NCI-H748 treated with DMSO at 0.1 percent for 48 hours (cell line): ENCODE results near the gene KLF1.
"Not testable (repeated sequence)": the region's sequence is repeated elsewhere in the genome, so short reads cannot be mapped to it uniquely, and the experiment has no call there.

Source experiments
- DNase-seq: peaks from one replicate; lab custom pipeline; 2025; lab: John Stamatoyannopoulos, UW

KLF1 gene

DNA sequence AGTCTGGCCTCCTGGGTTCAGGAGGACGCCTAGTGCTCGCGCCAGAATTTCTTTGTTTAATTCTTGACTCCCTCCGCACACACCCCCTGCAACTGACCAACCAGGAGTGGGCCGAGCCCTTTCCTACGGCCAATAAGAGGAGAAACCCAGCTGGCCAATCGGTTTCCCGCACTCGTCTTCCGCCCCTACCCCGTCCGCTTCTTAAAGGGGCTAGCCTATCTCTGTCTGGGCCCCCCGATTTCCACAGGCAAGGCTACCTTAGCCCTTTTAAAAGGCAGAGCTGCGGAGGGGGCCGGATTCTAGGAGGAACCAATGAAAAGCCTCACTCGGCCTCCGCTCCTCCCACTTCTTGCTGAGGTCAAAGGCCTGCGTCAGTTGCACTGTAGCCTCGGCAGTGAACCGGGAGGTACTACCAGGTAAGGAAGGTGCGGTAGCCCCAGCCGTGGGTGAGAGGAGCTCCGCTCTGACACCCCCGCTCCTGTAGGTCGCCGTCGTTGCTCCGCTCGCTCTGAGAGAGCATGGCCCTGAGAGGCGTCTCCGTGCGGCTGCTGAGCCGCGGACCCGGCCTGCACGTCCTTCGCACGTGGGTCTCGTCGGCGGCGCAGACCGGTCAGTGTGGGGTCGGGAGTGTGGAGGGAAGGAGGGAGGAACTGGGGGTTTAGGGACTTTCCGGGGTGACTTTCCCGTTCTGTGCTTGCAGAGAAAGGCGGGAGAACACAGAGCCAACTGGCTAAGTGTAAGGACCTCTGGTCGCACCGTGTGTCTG lies 4.0 kb upstream of the KLF1 start, which contains the start of gene GCDH:
GCDH (plus strand) TSS at position 374 of the 766 bp plus-strand sequence; CDS start at position 519, 145 bp downstream.
- peak; percentile 89 for DNase-seq

DNA sequence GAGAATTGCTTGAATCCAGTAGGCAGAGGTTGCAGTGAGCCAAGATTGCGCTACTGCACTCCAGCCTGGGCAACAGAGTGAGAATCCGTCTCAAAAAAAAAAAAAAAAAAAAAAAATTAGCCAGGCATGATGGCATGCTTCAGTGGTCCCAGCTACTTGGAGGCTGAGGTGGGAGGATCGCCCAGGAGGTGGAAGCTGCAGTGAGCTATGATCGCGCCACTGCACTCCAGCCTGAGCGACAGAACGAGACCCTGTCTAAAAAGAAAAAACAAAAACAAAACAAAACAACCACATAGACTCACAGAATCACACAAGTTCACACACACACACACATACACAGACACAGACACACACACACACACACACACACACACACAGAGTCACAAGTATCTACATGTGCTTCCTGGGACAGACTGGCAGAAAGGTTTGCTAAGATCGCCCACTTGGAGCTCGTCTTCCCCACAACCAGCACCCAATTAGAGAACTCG lies 3.3 kb upstream of the KLF1 start:
- DNase-seq, result not testable (repeated sequence)

DNA sequence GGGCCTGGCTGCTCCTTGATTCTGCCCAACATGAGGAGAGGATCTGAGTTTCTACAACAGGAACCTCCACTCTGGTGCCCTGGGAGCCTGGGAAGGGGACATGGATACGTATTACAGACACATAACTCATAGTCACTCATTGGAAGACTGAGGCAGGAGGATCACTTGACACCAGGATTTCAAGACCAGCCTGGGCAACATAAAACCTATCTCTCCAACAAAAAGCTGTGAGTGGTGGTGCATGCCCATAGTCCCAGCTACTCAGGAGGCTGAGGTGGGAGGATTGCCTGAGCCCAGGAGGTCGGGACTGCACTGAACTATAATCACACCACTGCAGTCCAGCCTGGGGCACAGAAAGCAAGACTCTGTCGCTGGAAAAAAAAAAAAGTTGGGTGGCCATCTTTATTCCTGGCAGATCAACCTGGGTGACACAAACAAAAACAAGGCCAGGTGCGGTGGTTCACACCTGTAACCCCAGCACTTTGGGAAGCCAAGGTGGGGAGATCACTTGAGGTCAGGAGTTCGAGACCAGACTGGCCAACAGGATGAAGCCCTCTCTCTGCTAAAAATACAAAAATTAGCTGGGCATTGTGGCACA lies 1.1 kb upstream of the KLF1 start:
- DNase-seq, result no peak

GRCh38 chr19:12886651-12886968 lies 391 bp downstream of the KLF1 start:
- DNase-seq, result no peak

- DNase-seq, result no peak
Measured at GRCh38 chr19:12885749-12886650, 1.0 kb downstream of the KLF1 start.

DNA sequence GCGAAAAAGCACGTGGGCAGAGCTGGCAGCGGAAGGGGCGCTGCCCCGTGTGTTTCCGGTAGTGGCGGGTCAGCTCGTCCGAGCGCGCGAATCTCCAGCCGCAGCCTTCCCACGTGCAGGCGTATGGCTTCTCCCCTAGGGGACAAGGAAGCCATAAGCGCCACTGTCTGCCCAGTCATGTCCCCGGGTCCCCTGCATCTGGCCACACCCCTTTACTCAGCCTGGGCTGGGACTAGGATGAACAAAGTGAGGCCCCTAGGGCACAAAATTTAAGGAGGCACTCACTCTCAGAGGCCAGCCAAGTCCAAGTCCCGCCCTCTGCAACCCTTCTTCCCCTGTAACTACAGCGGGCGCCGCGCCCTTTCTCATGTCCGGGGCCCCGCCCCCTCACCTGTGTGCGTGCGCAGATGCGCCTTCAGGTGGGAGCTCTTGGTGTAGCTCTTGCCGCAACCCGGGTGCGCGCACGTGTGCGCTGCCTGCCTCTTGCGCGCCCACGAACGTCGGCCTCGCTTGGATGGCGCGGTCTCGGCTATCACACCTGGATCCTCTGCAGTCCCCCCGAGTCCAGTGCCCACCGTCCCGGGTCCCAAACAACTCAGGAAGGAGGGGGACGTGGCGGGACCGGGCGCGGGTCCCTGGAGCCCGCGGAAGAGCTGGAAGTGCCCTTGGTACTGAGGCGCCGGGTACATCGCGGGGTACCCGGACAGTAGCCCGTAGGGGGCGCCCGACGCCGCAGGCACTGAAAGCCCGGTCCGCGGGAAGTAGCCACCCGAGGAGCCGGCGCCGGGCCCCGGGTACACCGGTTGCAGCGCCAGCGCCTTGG lies 1.9 kb downstream of the KLF1 start:
- peak; percentile 66 for DNase-seq

DNA sequence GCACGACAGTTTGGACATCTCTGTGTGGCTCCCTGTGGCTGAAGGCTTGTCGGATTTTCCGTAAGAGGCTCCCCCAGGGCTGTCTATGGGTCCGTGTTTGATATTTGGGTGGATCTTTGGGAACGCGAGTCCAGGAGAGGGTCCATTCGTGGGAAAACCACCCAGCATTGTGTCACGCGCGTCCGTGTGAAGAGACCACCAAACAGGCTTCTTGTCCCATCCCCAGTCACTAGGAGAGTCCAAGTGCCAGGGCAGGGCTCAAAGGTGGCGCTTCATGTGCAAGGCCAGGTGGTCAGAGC lies 2.4 kb downstream of the KLF1 start:
- DNase-seq, result no peak

DNA sequence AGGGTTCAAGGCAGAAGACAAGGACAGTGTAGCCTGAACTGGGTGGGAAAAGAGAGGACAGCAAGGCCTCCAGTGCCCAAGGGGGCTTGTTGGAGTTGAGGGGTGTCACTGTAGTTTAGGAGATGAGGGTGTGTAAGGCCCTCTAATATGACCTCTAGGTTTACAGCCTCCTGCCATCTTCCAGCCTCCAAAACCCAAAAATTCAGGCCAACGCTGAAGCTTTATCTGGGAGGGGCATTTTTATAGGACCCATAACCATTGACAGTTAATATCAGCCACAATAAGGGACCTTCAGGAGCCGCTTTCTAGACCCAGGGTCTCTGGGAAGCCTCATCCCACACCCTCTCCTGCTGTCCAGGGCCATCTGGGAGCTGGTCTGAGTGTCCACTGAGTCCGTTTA lies 2.8 kb downstream of the KLF1 start:
- no peak for DNase-seq

GRCh38 chr19:12882589-12882988 lies 4.4 kb downstream of the KLF1 start:
- DNase-seq, result no peak

GRCh38 chr19:12881172-12881808 lies 5.7 kb downstream of the KLF1 start, which contains the start of gene DNASE2:
Gene DNASE2, minus strand, starts transcription at chr19:12881449. Its CDS starts 74 bp downstream, at chr19:12881375.
- DNase-seq, result peak; percentile 85

DNA sequence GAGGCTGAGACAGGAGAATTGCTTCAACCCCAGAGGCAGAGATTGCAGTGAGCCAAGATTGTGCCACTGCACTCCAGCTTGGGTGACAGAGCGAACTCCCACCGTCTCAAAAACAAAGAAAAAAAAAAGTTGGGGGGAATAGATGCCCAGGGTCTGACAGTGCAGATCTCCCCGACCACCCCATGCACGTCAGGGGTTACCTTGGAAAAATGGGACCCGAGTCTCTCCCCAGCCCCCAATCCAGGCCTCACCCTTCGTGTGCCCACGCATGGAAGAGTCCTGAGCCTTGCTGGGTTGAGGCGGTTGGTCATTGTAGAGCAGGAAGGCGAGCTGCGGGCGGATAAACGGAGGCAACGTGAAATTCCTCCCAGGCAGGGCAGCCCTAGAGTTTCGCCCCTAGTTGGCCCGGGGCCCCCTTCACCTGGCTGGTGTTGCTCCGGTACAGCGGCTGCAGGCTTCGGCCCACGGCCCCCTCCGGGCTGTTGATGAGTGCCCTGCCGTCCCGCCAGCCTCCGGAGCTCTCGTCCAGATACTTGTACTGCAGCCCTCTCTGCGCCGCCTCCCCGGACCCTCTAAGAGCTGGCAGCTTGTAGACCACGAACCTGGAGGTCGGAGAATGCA lies 6.3 kb downstream of the KLF1 start:
- no peak for DNase-seq

- no peak for DNase-seq
Measured at GRCh38 chr19:12875086-12875485, 11.9 kb downstream of the KLF1 start.

GRCh38 chr19:12873891-12874745 lies 12.9 kb downstream of the KLF1 start:
- no peak for DNase-seq

DNA sequence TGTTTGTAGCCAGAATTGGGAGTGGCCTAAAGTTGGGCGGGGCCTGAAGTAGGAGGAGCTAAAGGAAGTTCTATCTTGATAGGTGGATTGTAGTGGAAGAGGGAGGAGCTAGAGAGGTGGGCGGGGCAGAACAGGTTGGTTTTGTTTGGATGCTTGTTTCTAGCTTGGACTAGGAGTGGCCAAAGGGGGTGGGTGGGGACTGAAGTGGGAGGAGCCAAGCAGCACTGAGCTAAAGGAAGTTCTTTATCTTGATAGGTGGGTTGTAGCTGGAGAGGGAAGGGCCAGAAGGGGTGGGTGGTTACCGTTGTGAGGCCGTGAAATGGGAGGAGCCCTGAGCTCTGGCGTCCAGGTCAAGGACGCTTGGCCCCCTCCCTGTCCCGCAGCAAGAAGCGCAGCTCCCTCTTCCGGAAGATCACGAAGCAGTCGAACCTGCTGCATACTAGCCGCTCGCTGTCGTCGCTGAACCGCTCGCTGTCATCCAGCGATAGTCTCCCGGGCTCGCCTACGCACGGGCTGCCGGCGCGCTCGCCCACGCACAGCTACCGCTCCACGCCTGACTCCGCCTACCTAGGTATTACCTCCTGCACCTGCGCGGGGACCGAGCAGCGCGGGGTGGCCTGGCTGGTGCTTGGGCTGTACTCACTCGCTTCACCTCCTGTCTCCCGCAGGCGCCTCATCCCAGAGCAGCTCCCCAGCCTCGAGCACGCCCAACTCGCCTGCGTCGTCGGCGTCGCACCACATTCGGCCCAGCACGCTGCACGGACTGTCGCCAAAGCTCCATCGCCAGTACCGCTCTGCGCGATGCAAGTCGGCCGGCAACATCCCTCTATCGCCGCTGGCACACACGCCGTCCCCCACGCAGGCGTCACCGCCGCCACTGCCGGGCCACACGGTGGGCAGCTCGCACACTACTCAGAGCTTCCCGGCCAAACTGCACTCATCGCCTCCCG lies 13.8 kb downstream of the KLF1 start:
- DNase-seq, result no peak

- no peak for DNase-seq
Measured at GRCh38 chr19:12872255-12872654, 14.7 kb downstream of the KLF1 start.

- DNase-seq, result no peak
Measured at GRCh38 chr19:12871681-12872080, 15.3 kb downstream of the KLF1 start.

DNA sequence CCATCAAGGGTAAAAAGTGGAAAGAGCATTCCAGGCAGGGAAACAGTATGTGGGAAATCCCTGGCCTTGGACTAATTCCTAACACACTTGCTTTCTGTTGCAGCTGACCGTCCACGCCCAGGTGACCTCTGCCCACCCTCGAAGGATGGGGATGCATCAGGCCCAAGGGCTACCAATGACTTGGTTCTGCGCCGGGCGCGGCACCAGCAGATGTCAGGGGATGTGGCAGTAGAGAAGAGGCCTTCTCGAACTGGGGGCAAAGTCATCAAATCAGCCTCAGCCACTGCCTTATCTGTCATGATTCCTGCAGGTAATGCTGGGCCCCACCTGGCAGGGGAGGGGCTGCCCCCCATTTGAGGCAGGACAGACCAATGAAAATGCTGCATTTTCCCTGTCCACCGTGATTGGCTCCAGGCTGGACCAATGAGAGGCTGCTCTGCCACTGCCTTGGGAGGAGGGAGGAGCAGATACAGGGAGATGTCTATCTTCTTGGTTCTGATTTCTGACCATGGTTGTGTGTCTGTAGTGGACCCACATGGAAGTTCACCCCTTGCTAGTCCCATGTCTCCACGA lies 18.4 kb downstream of the KLF1 start:
- DNase-seq, result no peak
